K562 (cell line): Measurements from ENCODE around the gene TVP23A.

Source experiments
- EP300 ChIP-seq: IDR thresholded peaks from 2 replicates; pipeline ENCODE4 v1.6.1; 2012; ENCODE audit warnings: low read length, improper control_type of control experiment
- NONO ChIP-seq, 2 experiments: fragments of 200-400 bp in 1 of 2; fragments of 450-650 bp in 1 of 2; formaldehyde crosslinking in 1 of 2; IDR thresholded peaks; 2 replicates each; pipeline ENCODE4 v1.6.1; 2017; ENCODE audit warnings: low read depth in 2 of 2, mild to moderate bottlenecking in 2 of 2, moderate library complexity in 2 of 2, low read length in 1 of 2
- POLR2AphosphoS5 ChIP-seq: IDR thresholded peaks from 2 replicates; pipeline ENCODE4 v1.6.1; 2011; ENCODE audit warnings: mild to moderate bottlenecking, low read depth, low read length, moderate library complexity; ENCODE audit not compliant: control insufficient read depth, insufficient read depth
- RBM15 ChIP-seq: fragments of 200-400 bp; formaldehyde crosslinking; IDR thresholded peaks from 2 replicates; pipeline ENCODE4 v1.6.1; 2018; ENCODE audit warnings: mild to moderate bottlenecking, low read length, moderate library complexity; ENCODE audit not compliant: insufficient read depth
- SMAD1 ChIP-seq: fragments of 150-350 bp; IDR thresholded peaks from 2 replicates; pipeline ENCODE4 v1.6.1; 2014; ENCODE audit warnings: low read length, low read depth; ENCODE audit not compliant: partially characterized antibody
- ZBTB7A ChIP-seq: IDR thresholded peaks from 2 replicates; pipeline ENCODE4 v1.6.1; 2011; ENCODE audit warnings: low read depth, mild to moderate bottlenecking, low read length, moderate library complexity, borderline replicate concordance; ENCODE audit not compliant: control insufficient read depth
- TF ChIP-seq, protein P1 (sequence below), 2 experiments: fragments of 200-800 bp in 1 of 2; sonication (Bioruptor generic) in 1 of 2; sonication (generic) in 1 of 2; formaldehyde crosslinking in 1 of 2; IDR thresholded peaks in 1 of 2; conservative IDR thresholded peaks in 1 of 2; 2 replicates each; pipeline versions ENCODE4 v1.5.0 to v1.6.1; 2016 to 2020; ENCODE audit warnings: missing compliant biosample characterization in 1 of 2, missing genetic modification characterization in 1 of 2, missing genetic modification reagents in 1 of 2

- TF ChIP-seq SMAD1 (no peak), RBM15 (no peak), EP300 (no peak), NONO (IDR thresholded peaks at IDR 0.05; ENCODE audit: low read depth in 2 of 2, low read length in 1 of 2) (no peak), ZBTB7A (no peak), POLR2AphosphoS5 (no peak)
- TF ChIP-seq, protein P1, sequence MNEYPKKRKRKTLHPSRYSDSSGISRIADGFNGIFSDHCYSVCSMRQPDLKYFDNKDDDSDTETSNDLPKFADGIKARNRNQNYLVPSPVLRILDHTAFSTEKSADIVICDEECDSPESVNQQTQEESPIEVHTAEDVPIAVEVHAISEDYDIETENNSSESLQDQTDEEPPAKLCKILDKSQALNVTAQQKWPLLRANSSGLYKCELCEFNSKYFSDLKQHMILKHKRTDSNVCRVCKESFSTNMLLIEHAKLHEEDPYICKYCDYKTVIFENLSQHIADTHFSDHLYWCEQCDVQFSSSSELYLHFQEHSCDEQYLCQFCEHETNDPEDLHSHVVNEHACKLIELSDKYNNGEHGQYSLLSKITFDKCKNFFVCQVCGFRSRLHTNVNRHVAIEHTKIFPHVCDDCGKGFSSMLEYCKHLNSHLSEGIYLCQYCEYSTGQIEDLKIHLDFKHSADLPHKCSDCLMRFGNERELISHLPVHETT (CRISPR knock-in tag; conservative IDR thresholded peaks at IDR 0.05 in 1 of 2, IDR thresholded peaks at IDR 0.05 in 1 of 2): no peak
Measured at GRCh38 chr16:10756574-10756973, 62.0 kb downstream of the TVP23A start.
